HepG2 (cell line): Measurements from ENCODE around the gene AKT2. TPM values are rescaled to one million over a fixed set of nuclear protein-coding genes. Genes with fewer than 3 reads are reported as not detected.

Experiments
- FOXJ3 ChIP-seq: sonication (generic); formaldehyde crosslinking; IDR thresholded peaks from 2 replicates; pipeline ENCODE4 v1.4.0; 2020; ENCODE audit warnings: missing genetic modification reagents, mild to moderate bottlenecking, borderline replicate concordance
- KLF15 ChIP-seq: sonication (generic); formaldehyde crosslinking; IDR thresholded peaks from 2 replicates; pipeline ENCODE4 v1.8.1; 2023; ENCODE audit warnings: borderline replicate concordance, mild to moderate bottlenecking, inconsistent platforms, missing genetic modification reagents, mixed read lengths
- NFATC3 ChIP-seq: sonication (generic); formaldehyde crosslinking; IDR thresholded peaks from 2 replicates; pipeline ENCODE4 v1.5.1; 2020; ENCODE audit warnings: mild to moderate bottlenecking, missing genetic modification reagents
- SNAI1 ChIP-seq: sonication (generic); formaldehyde crosslinking; IDR thresholded peaks from 2 replicates; pipeline ENCODE4 v1.5.0; 2020; ENCODE audit warnings: mild to moderate bottlenecking, missing genetic modification reagents, borderline replicate concordance
- STAT5B ChIP-seq: sonication (generic); formaldehyde crosslinking; IDR thresholded peaks from 2 replicates; pipeline ENCODE4 v1.4.0; 2020; ENCODE audit warnings: missing genetic modification reagents
- ZHX1 ChIP-seq: sonication (generic); formaldehyde crosslinking; IDR thresholded peaks from 2 replicates; pipeline ENCODE4 v1.8.1; 2022; ENCODE audit warnings: low read depth, mild to moderate bottlenecking, missing genetic modification reagents
- ZHX2 ChIP-seq, 2 experiments: sonication (generic) in 1 of 2; formaldehyde crosslinking in 1 of 2; IDR thresholded peaks; 2 replicates each; pipeline versions ENCODE4 v1.6.1 to v1.9.0; 2014 to 2022; ENCODE audit warnings: antibody characterized with exemption in 1 of 2, borderline replicate concordance in 1 of 2, inconsistent platforms in 1 of 2, low read depth in 1 of 2, missing genetic modification reagents in 1 of 2
- ZNF225 ChIP-seq: sonication (generic); formaldehyde crosslinking; IDR thresholded peaks from 2 replicates; pipeline ENCODE4 v1.4.0; 2020; ENCODE audit warnings: mild to moderate bottlenecking, missing genetic modification reagents
- ZNF33B ChIP-seq: sonication (generic); formaldehyde crosslinking; IDR thresholded peaks from 2 replicates; pipeline ENCODE4 v1.5.1; 2020; ENCODE audit warnings: mild to moderate bottlenecking, missing genetic modification reagents
- ZNF414 ChIP-seq: sonication (generic); formaldehyde crosslinking; IDR thresholded peaks from 2 replicates; pipeline ENCODE4 v1.5.0; 2020; ENCODE audit warnings: missing genetic modification reagents
- ZNF558 ChIP-seq: sonication (generic); formaldehyde crosslinking; IDR thresholded peaks from 2 replicates; pipeline ENCODE4 v1.9.0; 2022; ENCODE audit warnings: mild to moderate bottlenecking, missing genetic modification reagents, borderline replicate concordance
- ZNF773 ChIP-seq: sonication (generic); formaldehyde crosslinking; IDR thresholded peaks from 2 replicates; pipeline ENCODE4 v1.4.0; 2020; ENCODE audit warnings: missing genetic modification reagents, borderline replicate concordance
- ZNF800 ChIP-seq: sonication (generic); formaldehyde crosslinking; IDR thresholded peaks from 2 replicates; pipeline ENCODE4 v1.4.0; 2020; ENCODE audit warnings: missing genetic modification reagents
- ZNF883 ChIP-seq: sonication (generic); formaldehyde crosslinking; IDR thresholded peaks from 2 replicates; pipeline ENCODE4 v1.5.1; 2020; ENCODE audit warnings: mild to moderate bottlenecking, missing genetic modification reagents; ENCODE audit errors: not compliant biosample characterization
- ZNF891 ChIP-seq: sonication (generic); formaldehyde crosslinking; IDR thresholded peaks from 2 replicates; pipeline ENCODE4 v1.5.0; 2020; ENCODE audit warnings: mild to moderate bottlenecking, missing genetic modification reagents
- polyA plus RNA-seq, 8 experiments: library from polyadenylated mRNA; depleted of rRNA in 3 of 8; stranded (reverse) in 7 of 8; unstranded in 1 of 8; fragments of >200 nt; fragmentation: Illumina TruSeq in 4 of 8; extraction: Trizol in 4 of 8; gene quantifications; 2 replicates each; pipeline versions ENCODE4 v1.2.1 to v1.2.3, GENCODE V29; 2011 to 2016; ENCODE audit warnings: low read depth in 4 of 8, missing spikeins in 1 of 8, mixed read lengths in 1 of 8; ENCODE audit not compliant: insufficient read depth in 1 of 8
- total RNA-seq, 5 experiments: library from RNA; depleted of rRNA; stranded (reverse); fragments of >200 nt; fragmentation: Illumina TruSeq; extraction: Trizol; gene quantifications; 2 replicates each; pipeline ENCODE4 v1.2.3, GENCODE V29; 2016; ENCODE audit warnings: low read depth in 1 of 5

AKT2 gene
- total and polyA plus RNA-seq, 2 of the 13 experiments (the other 11 are each of a cell fraction or from before 2014, with no cell fraction given) = 82.1 to 173 TPM

- TF ChIP-seq ZNF883 (CRISPR knock-in tag) = peak; percentile 41
- TF ChIP-seq ZHX2 (IDR thresholded peaks at IDR 0.05; ENCODE audit: low read depth) = peak; percentile 74
- no peak for TF ChIP-seq ZHX2 (CRISPR knock-in tag; IDR thresholded peaks at IDR 0.05; ENCODE audit: borderline replicate concordance)
- no peak for TF ChIP-seq KLF15 (CRISPR knock-in tag)
- no peak for TF ChIP-seq ZNF773 (CRISPR knock-in tag)
- peak; percentile 83; the same call in 1 of the 2 replicates for TF ChIP-seq ZNF414 (CRISPR knock-in tag)
- TF ChIP-seq NFATC3 (CRISPR knock-in tag) = peak; percentile 66; the same call in 1 of the 2 replicates
- 0 out of 2 replicates have a peak, but pooled peaks have one; percentile 73 for TF ChIP-seq ZNF891 (CRISPR knock-in tag)
- TF ChIP-seq ZNF225 (CRISPR knock-in tag) = 0 out of 2 replicates have a peak, but pooled peaks have one; percentile 36
- no peak for TF ChIP-seq ZNF33B
- TF ChIP-seq SNAI1 (CRISPR knock-in tag) = no peak
- TF ChIP-seq ZNF558 = peak; percentile 81; the same call in 1 of the 2 replicates
- TF ChIP-seq FOXJ3 (CRISPR knock-in tag) = no peak
- TF ChIP-seq STAT5B = 0 out of 2 replicates have a peak, but pooled peaks have one; percentile 58
- TF ChIP-seq ZHX1 (CRISPR knock-in tag) = peak; percentile 47; the same call in 1 of the 2 replicates
- 0 out of 2 replicates have a peak, but pooled peaks have one; percentile 38 for TF ChIP-seq ZNF800 (CRISPR knock-in tag)
Measured at GRCh38 chr19:40231544-40232424, 53.4 kb downstream of the AKT2 start (continued).
